ENCODE data around the gene EFCAB10.
"Not testable (repeated sequence)": the region's sequence is repeated elsewhere in the genome, so short reads cannot be mapped to it uniquely, and the experiment has no call there.

Gene EFCAB10

DNA sequence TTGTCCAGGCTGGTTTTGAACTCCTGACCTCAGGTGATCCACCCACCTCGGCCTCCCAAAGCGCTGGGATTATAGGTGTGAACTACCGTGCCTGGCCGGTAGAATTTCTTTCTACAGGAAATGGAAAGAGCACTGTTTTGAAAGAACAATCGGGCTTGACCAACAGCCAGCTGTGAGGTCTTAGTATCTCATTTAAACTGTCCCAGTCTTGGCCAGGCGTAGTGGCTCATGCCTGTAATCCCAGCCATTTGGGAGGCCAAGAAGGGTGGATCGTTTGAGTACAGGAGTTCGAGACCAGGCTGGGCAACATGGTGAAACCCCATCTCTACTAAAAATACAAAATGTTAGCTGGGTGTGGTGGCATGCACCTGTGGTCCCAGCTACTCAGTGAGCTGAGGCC lies 17.8 kb upstream of the EFCAB10 start:
- DNase-seq (ENCODE audit: low read depth in 3 of 3): not testable (repeated sequence)

GRCh38 chr7:105596866-105597265 lies 15.6 kb upstream of the EFCAB10 start:
- no peak for DNase-seq (ENCODE audit: low read depth in 3 of 3)

DNA sequence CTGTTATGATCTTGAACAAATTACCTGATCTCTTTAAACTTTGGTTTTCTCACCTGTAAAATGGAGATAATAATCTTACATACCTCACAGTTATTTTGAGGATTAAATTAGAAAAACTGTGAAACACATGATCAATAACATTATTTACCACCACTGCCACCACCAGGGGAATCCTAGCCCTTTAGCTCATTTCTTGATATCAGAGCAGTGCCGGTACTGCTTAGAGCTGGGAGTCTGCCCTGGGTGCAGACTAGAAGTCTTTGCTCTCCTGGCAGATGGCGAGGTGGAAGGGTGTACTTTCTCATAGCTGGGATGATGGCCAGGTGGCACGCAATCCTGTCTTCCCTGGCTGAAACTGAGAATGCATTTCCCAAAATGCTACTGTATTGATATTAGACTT lies 12.7 kb upstream of the EFCAB10 start:
- DNase-seq (ENCODE audit: low read depth in 3 of 3): no peak

- DNase-seq (ENCODE audit: low read depth in 3 of 3): no peak
Measured at GRCh38 chr7:105591522-105591921, 10.2 kb upstream of the EFCAB10 start.

DNA sequence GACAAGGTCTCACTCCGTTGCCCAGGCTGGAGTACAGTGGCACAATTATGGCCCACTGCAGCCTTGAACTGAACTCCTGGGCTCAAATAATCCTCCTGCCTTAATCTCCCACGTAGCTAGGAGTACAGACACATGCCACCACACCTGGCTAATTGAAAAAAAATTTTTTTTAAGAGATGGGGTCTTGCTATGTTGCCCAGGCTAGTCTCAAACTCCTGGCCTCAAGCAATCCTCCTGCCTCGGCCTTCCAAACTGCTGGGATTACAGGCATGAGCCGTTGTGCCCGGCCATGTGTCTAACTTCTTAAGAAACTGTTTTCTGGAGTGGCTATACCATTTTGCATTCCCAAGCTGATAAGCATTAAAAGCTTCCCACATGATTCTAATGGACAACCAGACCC lies 9.5 kb upstream of the EFCAB10 start:
- no peak for DNase-seq (ENCODE audit: low read depth in 3 of 3)

DNA sequence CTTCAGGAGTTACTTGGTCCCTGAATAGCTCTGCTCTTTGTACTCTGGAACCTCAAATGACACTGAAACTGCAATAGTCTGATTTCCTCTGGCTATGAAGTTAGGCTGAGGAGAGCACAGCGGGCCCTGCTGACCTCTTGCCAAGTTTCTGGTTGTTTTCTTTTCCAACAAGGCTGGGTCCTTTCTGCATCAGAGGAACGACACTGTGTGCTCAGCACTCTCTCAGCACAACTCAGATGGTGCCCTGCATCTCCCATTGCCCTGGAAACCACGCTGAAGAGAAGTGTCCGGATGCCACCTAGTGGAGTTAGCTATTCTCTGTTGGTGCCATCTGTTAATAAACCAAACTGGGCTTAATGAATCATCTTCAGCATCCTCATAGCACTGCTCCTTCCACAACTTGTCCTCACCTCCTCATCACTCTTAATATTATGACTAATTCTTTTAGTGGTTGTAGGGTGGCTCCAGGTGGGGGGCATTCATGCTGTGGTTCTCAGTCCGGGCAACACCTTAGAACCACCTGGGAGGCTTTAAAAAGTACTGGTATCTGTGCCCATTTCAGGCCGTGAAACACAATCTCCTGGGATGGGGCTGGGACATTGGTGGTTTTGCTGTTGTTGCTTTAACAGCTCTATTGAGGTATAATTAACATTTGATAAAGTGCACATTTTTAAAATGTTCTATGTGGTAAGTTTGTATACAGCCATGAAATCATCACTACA lies 8.2 kb upstream of the EFCAB10 start:
- DNase-seq (ENCODE audit: low read depth in 3 of 3): peak; percentile 3 to 18 (median 9)

GRCh38 chr7:105587909-105588635 lies 6.8 kb upstream of the EFCAB10 start:
- DNase-seq (ENCODE audit: low read depth in 3 of 3): no peak

DNA sequence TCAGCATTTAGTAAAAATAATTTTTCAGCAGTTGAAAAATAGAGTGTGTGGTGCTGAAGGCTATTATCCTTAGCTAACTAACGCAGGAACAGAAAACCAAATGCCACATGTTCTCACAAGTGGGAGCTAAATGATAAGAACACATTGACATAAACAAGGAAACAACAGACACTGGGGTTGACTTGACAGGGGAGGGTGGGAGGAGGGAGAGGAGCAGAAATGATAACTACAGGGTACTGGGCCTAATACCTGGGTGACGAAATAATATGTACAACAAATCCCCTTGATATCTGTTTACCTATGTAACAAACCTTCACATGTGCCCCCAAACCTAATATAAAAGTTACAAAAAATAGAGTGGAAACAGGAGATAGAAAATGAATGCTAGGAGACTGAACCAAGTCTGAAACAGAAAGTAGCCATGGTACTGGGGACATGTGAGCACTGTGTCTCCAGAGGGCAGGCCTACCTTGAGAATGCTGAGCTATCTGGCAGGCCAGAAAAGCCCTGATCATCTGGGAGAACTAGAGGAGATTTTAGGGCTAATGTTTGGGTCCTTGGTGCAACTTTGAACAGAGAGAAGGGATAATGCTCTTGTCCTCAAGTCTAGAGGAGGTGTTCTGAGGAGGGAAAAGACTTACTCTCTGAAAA lies 4.7 kb upstream of the EFCAB10 start:
- no peak for DNase-seq (ENCODE audit: low read depth in 3 of 3)

DNA sequence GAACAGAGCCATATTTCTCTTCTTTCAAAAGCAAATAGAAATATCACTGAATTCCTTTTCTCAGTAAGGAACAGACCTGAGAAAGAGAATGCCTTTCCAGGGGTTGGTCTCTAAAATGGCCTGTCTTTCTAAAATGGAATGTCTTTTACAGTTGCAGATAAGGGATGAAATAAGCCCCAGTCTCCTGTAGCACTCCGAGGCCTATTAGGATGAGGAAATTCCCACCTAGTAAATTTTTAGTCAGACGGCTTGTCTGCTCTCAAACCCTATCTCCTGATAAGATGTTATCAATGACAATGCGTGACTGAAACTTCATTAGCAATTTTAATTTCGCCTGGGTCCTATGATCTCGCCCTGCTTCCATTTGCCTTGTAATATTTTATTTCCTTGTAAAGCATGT lies 2.9 kb upstream of the EFCAB10 start:
- DNase-seq (ENCODE audit: low read depth in 3 of 3): no peak

- DNase-seq (ENCODE audit: low read depth in 3 of 3): no peak
Measured at GRCh38 chr7:105583061-105583460, 1.8 kb upstream of the EFCAB10 start.

GRCh38 chr7:105580022-105580740 lies 1.1 kb downstream of the EFCAB10 start:
- no peak for DNase-seq (ENCODE audit: low read depth in 3 of 3)

- no peak for DNase-seq (ENCODE audit: low read depth in 3 of 3)
Measured at GRCh38 chr7:105578496-105578895, 2.8 kb downstream of the EFCAB10 start.

DNA sequence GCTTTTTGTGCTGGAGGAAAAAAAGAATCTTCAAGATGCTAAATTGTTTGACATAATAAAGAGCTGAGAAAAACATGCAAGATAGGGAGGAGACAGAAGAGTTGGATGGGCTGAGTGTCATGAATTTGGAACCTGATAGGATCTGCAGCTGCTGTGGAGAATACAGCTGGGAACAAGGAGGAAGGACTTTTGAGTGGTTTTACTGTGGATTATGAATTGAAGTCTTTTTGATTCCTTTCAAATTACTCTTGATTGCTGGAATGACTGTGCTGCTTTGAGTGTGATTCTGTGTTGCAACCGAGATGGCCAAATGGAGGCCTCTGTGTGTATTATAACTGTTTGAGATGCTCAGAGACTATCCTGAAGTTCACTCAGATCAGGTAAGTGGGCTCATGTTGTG lies 4.0 kb downstream of the EFCAB10 start:
- DNase-seq (ENCODE audit: low read depth in 3 of 3): no peak

- no peak for DNase-seq (ENCODE audit: low read depth in 3 of 3)
Measured at GRCh38 chr7:105571891-105572290, 9.4 kb downstream of the EFCAB10 start.

- DNase-seq (ENCODE audit: low read depth in 3 of 3): no peak
Measured at GRCh38 chr7:105567821-105568220, 13.5 kb downstream of the EFCAB10 start.

- DNase-seq (ENCODE audit: low read depth in 3 of 3): no peak
Measured at GRCh38 chr7:105567024-105567423, 14.3 kb downstream of the EFCAB10 start.

- DNase-seq (ENCODE audit: low read depth in 3 of 3): no peak
Measured at GRCh38 chr7:105565190-105565589, 16.1 kb downstream of the EFCAB10 start.

DNA sequence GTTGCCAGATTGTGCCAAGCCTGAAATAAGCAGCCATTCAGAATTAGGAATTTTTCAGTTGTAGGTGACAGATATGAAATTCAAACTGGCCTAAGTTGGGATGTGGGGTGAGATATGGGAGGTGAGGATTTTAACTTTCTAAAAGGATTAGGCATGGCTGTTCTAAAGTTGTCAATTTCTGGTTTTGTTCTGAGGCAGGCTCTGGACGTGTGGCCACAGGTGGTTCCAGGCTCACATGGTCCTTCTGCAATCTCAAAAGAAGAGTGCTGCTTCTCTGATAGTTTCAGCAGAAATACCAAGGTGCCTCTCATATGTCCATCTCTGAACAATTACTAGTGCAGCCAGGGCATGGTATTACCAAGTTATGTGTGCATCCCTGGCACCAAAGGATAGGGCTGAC lies 21.4 kb downstream of the EFCAB10 start:
- no peak for DNase-seq (ENCODE audit: low read depth in 3 of 3)

- no peak for DNase-seq (ENCODE audit: low read depth in 3 of 3)
Measured at GRCh38 chr7:105538339-105538738, 43.0 kb downstream of the EFCAB10 start.

DNA sequence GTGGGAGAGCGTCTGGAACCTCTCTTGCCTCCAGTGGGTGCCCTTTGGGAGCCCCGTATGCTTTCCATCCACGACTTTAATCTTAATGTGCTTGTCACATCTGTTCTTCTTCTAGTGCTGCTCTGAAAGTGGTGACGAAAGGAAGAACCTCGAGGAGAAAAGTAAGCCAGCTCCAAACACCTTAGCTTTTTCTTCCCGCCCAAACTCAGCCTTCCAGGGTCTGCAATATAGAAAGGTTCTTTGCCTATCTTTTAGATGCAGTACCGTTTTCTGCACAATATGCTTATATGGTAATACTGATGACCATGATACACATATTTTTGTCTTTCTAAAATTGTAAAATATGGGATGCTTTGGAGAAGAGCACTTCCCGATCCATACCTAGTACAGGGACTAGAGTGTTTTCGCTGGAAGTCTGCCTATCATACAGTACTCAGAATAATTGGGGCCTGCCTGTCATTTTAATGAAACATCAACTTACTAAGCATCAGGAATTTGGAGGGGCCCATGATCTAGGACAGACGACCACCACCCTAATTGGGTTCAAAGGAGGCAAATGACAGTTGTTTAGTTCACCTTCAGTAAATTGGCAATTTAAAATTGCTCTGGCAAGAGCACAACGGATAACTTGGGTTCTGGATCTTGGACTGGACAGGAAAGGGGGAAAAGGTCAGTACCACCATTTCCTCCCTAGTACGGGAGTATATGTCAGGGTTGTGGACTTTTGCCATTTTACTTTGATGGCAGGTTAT lies 48.4 kb downstream of the EFCAB10 start:
- no peak for DNase-seq (ENCODE audit: low read depth in 3 of 3)
